HT1080 (cell line): ENCODE results near the gene POU2F1. TPM values are rescaled to one million over a fixed set of nuclear protein-coding genes. Genes with fewer than 3 reads are reported as not detected.
A peak's percentile ranks its signal among the peaks of the same experiment; 100 is the strongest.

Experiments used
- DNase-seq: peaks from one replicate; pipeline ENCODE4 v3.0.0-alpha.2; 2015; ENCODE audit warnings: low read depth
- total RNA-seq: library from RNA; depleted of rRNA; stranded (reverse); fragments of >200 nt; shearing (Covaris generic); gene quantifications from 2 replicates; pipeline ENCODE4 v1.2.3, GENCODE V29; 2014

The POU2F1 gene
- total RNA-seq, 1 experiment from 2014 or later, result 5.0 TPM

GRCh38 chr1:167440776-167441175 lies 220.1 kb downstream of the POU2F1 start:
- no peak for DNase-seq

- no peak for DNase-seq
Observed at GRCh38 chr1:167441222-167441621, 220.5 kb downstream of the POU2F1 start.

GRCh38 chr1:167442142-167442848 lies 221.6 kb downstream of the POU2F1 start:
- peak; percentile 60 for DNase-seq

- DNase-seq, result no peak
Observed at GRCh38 chr1:167442854-167443565, 222.3 kb downstream of the POU2F1 start.

GRCh38 chr1:167443757-167444156 lies 223.1 kb downstream of the POU2F1 start:
- DNase-seq, result no peak

GRCh38 chr1:167446966-167447365 lies 226.3 kb downstream of the POU2F1 start:
- no peak for DNase-seq

- DNase-seq, result peak; percentile 53
Observed at GRCh38 chr1:167447521-167448136, 226.9 kb downstream of the POU2F1 start.

GRCh38 chr1:167450843-167451242 lies 230.2 kb downstream of the POU2F1 start:
- DNase-seq, result no peak

- DNase-seq, result no peak
Observed at GRCh38 chr1:167452483-167452882, 231.8 kb downstream of the POU2F1 start.

- DNase-seq, result no peak
Observed at GRCh38 chr1:167453123-167453522, 232.4 kb downstream of the POU2F1 start.

GRCh38 chr1:167454304-167454893 lies 233.7 kb downstream of the POU2F1 start:
- no peak for DNase-seq

GRCh38 chr1:167454894-167455785 lies 234.5 kb downstream of the POU2F1 start:
- peak; percentile 31 for DNase-seq

GRCh38 chr1:167455786-167456446 lies 235.2 kb downstream of the POU2F1 start:
- no peak for DNase-seq

GRCh38 chr1:167456524-167456923 lies 235.8 kb downstream of the POU2F1 start:
- no peak for DNase-seq

- DNase-seq, result no peak
Observed at GRCh38 chr1:167456926-167457325, 236.2 kb downstream of the POU2F1 start.

- DNase-seq, result no peak
Observed at GRCh38 chr1:167457936-167458584, 237.4 kb downstream of the POU2F1 start.

- no peak for DNase-seq
Observed at GRCh38 chr1:167460836-167461235, 240.2 kb downstream of the POU2F1 start.

- no peak for DNase-seq
Observed at GRCh38 chr1:167462341-167462740, 241.7 kb downstream of the POU2F1 start.

GRCh38 chr1:167463080-167463479 lies 242.4 kb downstream of the POU2F1 start:
- no peak for DNase-seq
